Upper lobe of left lung (tissue), 6 donors: ENCODE data around the gene ACOT8. TPM values are rescaled to one million over a fixed set of nuclear protein-coding genes. Genes with fewer than 3 reads are reported as not detected.

Experiments
- ATAC-seq, 2 donors: fragments of 200-7000 bp; cut with Tn5 transposase; one replicate each; pipeline ENCODE4 v1.9.1; 2022; ENCODE audit warnings: mild to moderate bottlenecking in 2 of 2, moderate library complexity in 2 of 2; ENCODE audit not compliant: low FRiP score in 2 of 2
- DNase-seq, 2 donors: peaks; one replicate each; pipeline ENCODE4 v3.0.0-alpha.2; 2019 to 2020
- H3K27ac ChIP-seq, 4 donors: fragments of 200-600 bp; sonication (generic); one replicate each; pipeline ENCODE4 v1.5.1; 2016 to 2019
- H3K27me3 ChIP-seq, 4 donors: fragments of 200-600 bp; sonication (generic); one replicate each; pipeline ENCODE4 v1.5.1; 2017 to 2019
- H3K36me3 ChIP-seq, 4 donors: fragments of 200-600 bp; sonication (generic); one replicate each; pipeline ENCODE4 v1.5.1; 2016 to 2019
- H3K4me1 ChIP-seq, 4 donors: fragments of 200-600 bp; sonication (generic); one replicate each; pipeline ENCODE4 v1.5.1; 2018 to 2019
- H3K4me3 ChIP-seq, 4 donors: fragments of 200-600 bp; sonication (generic); one replicate each; pipeline ENCODE4 v1.5.1; 2017 to 2019; ENCODE audit warnings: mild to moderate bottlenecking in 2 of 4, moderate library complexity in 1 of 4
- H3K9me3 ChIP-seq, 4 donors: fragments of 200-600 bp; sonication (generic); one replicate each; pipeline ENCODE4 v1.5.1; 2018 to 2019
- EP300 ChIP-seq, 4 donors: sonication (generic); formaldehyde crosslinking; IDR thresholded peaks; one replicate each; pipeline ENCODE4 v1.5.1; 2017; ENCODE audit warnings: antibody characterized with exemption in 4 of 4, control low read depth in 2 of 4
- POLR2A ChIP-seq, 4 donors: fragments of 450-650 bp; IDR thresholded peaks; one replicate each; pipeline ENCODE4 v1.5.1; 2016 to 2017; ENCODE audit warnings: antibody characterized with exemption in 4 of 4, mild to moderate bottlenecking in 2 of 4
- POLR2AphosphoS5 ChIP-seq, 2 donors: sonication (generic); formaldehyde crosslinking; IDR thresholded peaks; one replicate each; pipeline ENCODE4 v1.5.1; 2017; ENCODE audit warnings: antibody characterized with exemption in 2 of 2
- WGBS, 2 donors: methylation state at CpG; one replicate each; pipeline ENCODE4 v1.1.5; 2017 to 2018; 5-methylcytosine and 5-hydroxymethylcytosine counted together
- total RNA-seq, 6 donors: library from RNA; depleted of rRNA in 4 of 6; stranded (reverse); fragments of >200 nt in 4 of 6; gene quantifications; one replicate each; pipeline versions ENCODE4 v1.1.0 to v1.2.1, GENCODE V29; 2016 to 2021
- TF ChIP-seq, protein P1 (sequence below), 6 experiments: fragments of 450-650 bp in 4 of 6; fragments of 200-600 bp in 2 of 6; sonication (generic) in 2 of 6; IDR thresholded peaks; one replicate each; pipeline ENCODE4 v1.5.1; 2016 to 2019; ENCODE audit warnings: antibody characterized with exemption in 6 of 6
- donor health status: DM: no; HTN: no; CAD: no; lungs with moderate emphysema.
- donor health status: DM: no; HTN: yes; CAD: no; lungs with severe emphysema.

ACOT8 gene
- total RNA-seq, 6 donors from 2014 or later, result 23.9 to 46.8 (median 31.5) TPM

DNA sequence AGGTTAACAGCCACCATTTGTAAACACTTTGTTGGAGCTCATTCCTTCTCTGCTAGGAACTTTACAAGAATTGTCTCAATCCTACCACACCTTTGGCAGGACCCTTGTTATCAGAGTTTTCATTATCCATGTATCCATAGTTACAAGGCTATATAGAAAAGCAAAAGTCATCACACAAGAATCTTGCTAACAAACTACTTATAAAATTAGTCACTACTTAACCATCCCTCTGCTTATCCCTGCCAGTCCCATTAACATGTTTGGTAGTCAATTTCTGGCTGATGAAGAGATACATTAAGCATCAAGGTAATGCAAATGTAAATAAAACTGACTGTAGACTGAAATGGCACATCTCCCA, 10.6 kb upstream of the ACOT8 start:
- no peaks in the 10 kb centered on the region for H3K27me3 ChIP-seq
- no peaks in the 10 kb centered on the region for H3K4me1 ChIP-seq
- H3K9me3 ChIP-seq, result no peaks in the 10 kb centered on the region
- no peak overlapping the region for H3K27ac ChIP-seq
- TF ChIP-seq EP300 (IDR thresholded peaks at IDR 0.05) (no peak), POLR2A (IDR thresholded peaks at IDR 0.05) (no peak), POLR2AphosphoS5 (IDR thresholded peaks at IDR 0.05) (no peak)
- TF ChIP-seq, protein P1, sequence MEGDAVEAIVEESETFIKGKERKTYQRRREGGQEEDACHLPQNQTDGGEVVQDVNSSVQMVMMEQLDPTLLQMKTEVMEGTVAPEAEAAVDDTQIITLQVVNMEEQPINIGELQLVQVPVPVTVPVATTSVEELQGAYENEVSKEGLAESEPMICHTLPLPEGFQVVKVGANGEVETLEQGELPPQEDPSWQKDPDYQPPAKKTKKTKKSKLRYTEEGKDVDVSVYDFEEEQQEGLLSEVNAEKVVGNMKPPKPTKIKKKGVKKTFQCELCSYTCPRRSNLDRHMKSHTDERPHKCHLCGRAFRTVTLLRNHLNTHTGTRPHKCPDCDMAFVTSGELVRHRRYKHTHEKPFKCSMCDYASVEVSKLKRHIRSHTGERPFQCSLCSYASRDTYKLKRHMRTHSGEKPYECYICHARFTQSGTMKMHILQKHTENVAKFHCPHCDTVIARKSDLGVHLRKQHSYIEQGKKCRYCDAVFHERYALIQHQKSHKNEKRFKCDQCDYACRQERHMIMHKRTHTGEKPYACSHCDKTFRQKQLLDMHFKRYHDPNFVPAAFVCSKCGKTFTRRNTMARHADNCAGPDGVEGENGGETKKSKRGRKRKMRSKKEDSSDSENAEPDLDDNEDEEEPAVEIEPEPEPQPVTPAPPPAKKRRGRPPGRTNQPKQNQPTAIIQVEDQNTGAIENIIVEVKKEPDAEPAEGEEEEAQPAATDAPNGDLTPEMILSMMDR (IDR thresholded peaks at IDR 0.05), result no peak
- H3K36me3 ChIP-seq, result no peaks in the 10 kb centered on the region
- ATAC-seq (no peak), DNase-seq (no peak)
- H3K4me3 ChIP-seq, result no peak overlapping the region

DNA sequence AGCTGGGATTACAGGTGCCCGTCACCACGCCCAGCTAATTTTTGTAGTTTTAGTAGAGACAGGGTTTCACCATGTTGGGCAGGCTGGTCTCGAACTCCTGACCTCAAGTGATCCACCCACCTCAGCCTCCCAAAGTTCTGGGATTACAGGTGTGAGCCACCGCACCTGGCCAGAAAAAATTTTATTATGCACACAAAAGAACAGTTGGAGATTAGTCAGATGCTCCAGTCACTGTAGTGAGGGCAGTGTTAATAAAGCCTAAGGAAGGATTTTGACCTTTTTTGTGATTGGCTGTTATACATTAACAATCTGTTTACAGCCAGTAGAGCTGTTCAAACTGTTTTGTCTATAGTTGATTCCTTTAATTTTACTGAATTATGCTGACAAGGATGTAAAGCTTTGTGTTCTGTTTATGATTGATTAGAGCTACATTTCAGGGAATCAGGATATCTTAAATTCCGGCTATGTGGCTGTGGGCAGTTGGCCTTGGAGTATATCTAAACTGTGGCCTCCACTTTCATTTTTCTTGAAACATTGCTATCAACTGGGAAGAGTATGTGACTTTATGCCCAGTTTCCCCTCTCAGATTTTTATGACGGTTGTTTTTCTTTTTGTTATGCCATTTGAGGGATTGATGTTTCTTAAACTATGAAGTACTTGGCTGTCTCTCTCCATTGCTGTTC, 10.1 kb upstream of the ACOT8 start:
- no peak for ATAC-seq

DNA sequence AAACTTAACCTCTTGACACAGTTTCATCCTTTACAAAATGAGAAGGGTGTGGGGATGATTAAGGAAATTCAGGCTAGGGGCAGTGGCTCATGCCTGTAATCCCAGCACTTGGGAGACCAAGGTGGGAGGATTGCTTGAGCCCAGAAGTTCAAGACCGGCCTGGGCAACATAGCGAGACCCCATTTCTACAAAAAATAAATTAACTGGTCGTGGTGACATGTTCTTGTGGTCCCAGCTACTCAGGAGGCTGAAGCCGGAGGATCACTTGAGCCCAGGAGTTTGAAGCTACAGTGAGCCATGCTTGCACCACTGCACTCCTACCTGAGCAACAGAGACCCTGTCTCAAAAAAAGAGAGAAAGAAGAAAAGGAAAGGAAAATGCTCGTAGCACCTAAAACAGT, 9.3 kb upstream of the ACOT8 start:
- Histone ChIP-seq H3K4me3 (no peak overlapping the region), H3K4me1 (no peaks in the 10 kb centered on the region), H3K27ac (no peak overlapping the region), H3K27me3 (no peaks in the 10 kb centered on the region), H3K9me3 (no peaks in the 10 kb centered on the region), H3K36me3 (no peaks in the 10 kb centered on the region)
- DNase-seq, result no peak
- TF ChIP-seq, protein P1 (IDR thresholded peaks at IDR 0.05), result no peak
- TF ChIP-seq POLR2AphosphoS5 (IDR thresholded peaks at IDR 0.05) (no peak), POLR2A (IDR thresholded peaks at IDR 0.05) (no peak), EP300 (IDR thresholded peaks at IDR 0.05) (no peak)
- no peak for ATAC-seq
- 94 to 96% methylated on average over 5 of the region's 5 CpGs for WGBS, 2 donors

More for the DNA sequence above, 10.1 kb upstream of the ACOT8 start:
- DNase-seq, result no peak
- Histone ChIP-seq H3K27ac (no peak overlapping the region), H3K9me3 (no peaks in the 10 kb centered on the region), H3K27me3 (no peaks in the 10 kb centered on the region), H3K36me3 (no peaks in the 10 kb centered on the region), H3K4me1 (no peaks in the 10 kb centered on the region), H3K4me3 (no peak overlapping the region)
- WGBS, 2 donors, result 87 to 88% methylated on average over 6 of the region's 6 CpGs
- TF ChIP-seq, protein P1 (IDR thresholded peaks at IDR 0.05), result no peak
- TF ChIP-seq EP300 (IDR thresholded peaks at IDR 0.05) (no peak), POLR2AphosphoS5 (IDR thresholded peaks at IDR 0.05) (no peak), POLR2A (IDR thresholded peaks at IDR 0.05) (no peak)

DNA sequence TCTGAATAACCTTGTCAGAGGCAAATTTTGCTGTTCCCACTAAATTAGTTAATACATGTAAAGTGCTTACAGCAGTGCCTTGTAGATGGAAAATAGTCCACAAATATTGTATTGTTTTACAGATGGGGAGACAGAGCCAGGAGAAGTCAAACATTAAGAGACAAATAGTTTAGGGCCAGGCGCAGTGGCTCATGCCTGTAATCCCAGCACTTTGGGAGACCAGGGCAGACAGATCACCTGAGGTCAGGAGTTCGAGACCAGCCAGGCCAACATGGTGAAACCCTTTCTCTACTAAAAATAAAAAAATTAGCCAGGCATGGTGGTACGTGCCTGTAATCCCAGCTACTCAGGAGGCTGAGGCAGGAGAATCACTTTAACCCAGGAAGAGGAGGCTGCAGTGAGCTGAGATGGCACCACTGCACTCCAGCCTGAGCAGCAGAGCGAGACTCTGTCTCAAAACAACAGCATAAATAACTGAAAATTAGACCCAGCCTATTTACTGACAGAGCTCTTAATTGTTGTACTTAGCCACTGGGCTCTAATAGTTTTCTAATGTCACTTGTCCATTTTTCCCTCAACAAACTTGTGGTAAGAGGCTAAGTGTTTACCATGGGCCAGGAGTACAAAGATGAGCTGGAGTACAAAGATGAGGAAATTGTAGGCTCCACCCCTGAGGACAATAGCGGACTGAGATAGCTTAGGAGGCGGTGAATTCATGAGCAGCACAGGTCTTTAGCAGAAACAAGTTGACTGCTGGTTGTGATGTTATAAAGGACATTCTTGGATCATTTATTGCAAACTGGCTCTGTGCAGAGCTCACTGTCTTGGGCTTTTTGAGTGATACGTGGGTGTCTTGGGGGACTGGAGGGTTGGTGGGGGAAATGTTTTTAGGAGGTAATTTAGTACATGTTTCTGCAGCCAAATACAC, 6.6 kb upstream of the ACOT8 start:
- no peak overlapping the region for H3K27ac ChIP-seq
- no peak overlapping the region for H3K4me3 ChIP-seq
- H3K27me3 ChIP-seq, result no peaks in the 10 kb centered on the region
- no peaks in the 10 kb centered on the region for H3K9me3 ChIP-seq
- H3K36me3 ChIP-seq, result no peaks in the 10 kb centered on the region
- H3K4me1 ChIP-seq, result peaks cover 0 to 3% (median 0%) of the 10 kb centered on the region in 4 donors
- TF ChIP-seq, protein P1 (IDR thresholded peaks at IDR 0.05), result no peak
- no peak for TF ChIP-seq EP300 (IDR thresholded peaks at IDR 0.05)
- no peak for TF ChIP-seq POLR2AphosphoS5 (IDR thresholded peaks at IDR 0.05)
- no peak for TF ChIP-seq POLR2A (IDR thresholded peaks at IDR 0.05)
- 88 to 90% methylated on average over 7 of the region's 7 CpGs for WGBS, 2 donors
- DNase-seq (no peak), ATAC-seq (no peak)
